SK-N-SH treated with all-trans-retinoic acid at 6 μM for 48 hours (cell line): ENCODE results near the gene FRMPD2.

Source experiments
- ATAC-seq: fragments of 200-7000 bp; cut with Tn5 transposase; 3 replicates; pipeline ENCODE4 v1.9.1; 2020; ENCODE audit warnings: mild to moderate bottlenecking, moderate library complexity
- ARNTL ChIP-seq: fragments of 450-650 bp; formaldehyde crosslinking; IDR thresholded peaks from 2 replicates; pipeline ENCODE4 v1.5.0; 2020; ENCODE audit warnings: low read depth, mild to moderate bottlenecking, moderate library complexity, borderline replicate concordance
- BACH2 ChIP-seq: fragments of 250-450 bp; sonication (Bioruptor Pico); IDR thresholded peaks from 2 replicates; pipeline ENCODE4 v1.9.0; 2021; ENCODE audit warnings: mild to moderate bottlenecking, borderline replicate concordance
- CREB5 ChIP-seq: fragments of 250-450 bp; sonication (Bioruptor Pico); IDR thresholded peaks from 2 replicates; pipeline ENCODE4 v1.5.1; 2020; ENCODE audit warnings: low read depth, mild to moderate bottlenecking, moderate library complexity
- CSDC2 ChIP-seq: fragments of 250-450 bp; sonication (Bioruptor Pico); IDR thresholded peaks from 2 replicates; pipeline ENCODE4 v1.5.0; 2020; ENCODE audit warnings: mild to moderate bottlenecking, moderate library complexity
- CSRNP3 ChIP-seq: fragments of 250-450 bp; sonication (Bioruptor Pico); IDR thresholded peaks from 2 replicates; pipeline ENCODE4 v1.5.1; 2021; ENCODE audit warnings: mild to moderate bottlenecking, moderate library complexity
- ESRRG ChIP-seq: fragments of 250-450 bp; sonication (Bioruptor Pico); IDR thresholded peaks from 2 replicates; pipeline ENCODE4 v1.6.1; 2021; ENCODE audit warnings: mild to moderate bottlenecking
- GLIS3 ChIP-seq: fragments of 250-450 bp; sonication (Bioruptor Pico); IDR thresholded peaks from 2 replicates; pipeline ENCODE4 v1.5.0; 2020; ENCODE audit warnings: mild to moderate bottlenecking, moderate library complexity
- ISL1 ChIP-seq: fragments of 250-450 bp; sonication (Bioruptor Pico); IDR thresholded peaks from 2 replicates; pipeline ENCODE4 v2.1.2; 2022; ENCODE audit warnings: mild to moderate bottlenecking, moderate library complexity
- PATZ1 ChIP-seq: fragments of 250-450 bp; sonication (Bioruptor Pico); IDR thresholded peaks from 2 replicates; pipeline ENCODE4 v1.8.0; 2020; ENCODE audit warnings: mild to moderate bottlenecking, moderate library complexity, borderline replicate concordance
- POU6F1 ChIP-seq: fragments of 250-450 bp; sonication (Bioruptor Pico); IDR thresholded peaks from 2 replicates; pipeline ENCODE4 v1.8.0; 2021; ENCODE audit warnings: low read depth, mild to moderate bottlenecking, moderate library complexity, borderline replicate concordance
- TCF4 ChIP-seq: fragments of 250-450 bp; sonication (Bioruptor Pico); IDR thresholded peaks from 2 replicates; pipeline ENCODE4 v1.8.0; 2021; ENCODE audit warnings: mild to moderate bottlenecking, moderate library complexity, borderline replicate concordance
- TOX ChIP-seq: fragments of 250-450 bp; sonication (Bioruptor Pico); IDR thresholded peaks from 2 replicates; pipeline ENCODE4 v1.8.0; 2021; ENCODE audit warnings: mild to moderate bottlenecking, moderate library complexity, borderline replicate concordance
- TSHZ2 ChIP-seq: fragments of 250-450 bp; sonication (Bioruptor Pico); IDR thresholded peaks from 2 replicates; pipeline ENCODE4 v1.5.0; 2020; ENCODE audit warnings: mild to moderate bottlenecking, moderate library complexity
- ZC3H10 ChIP-seq: fragments of 250-450 bp; sonication (Bioruptor Pico); IDR thresholded peaks from 2 replicates; pipeline ENCODE4 v1.5.1; 2021; ENCODE audit warnings: mild to moderate bottlenecking, moderate library complexity
- ZFP3 ChIP-seq: fragments of 250-450 bp; sonication (Bioruptor Pico); IDR thresholded peaks from 2 replicates; pipeline ENCODE4 v1.5.0; 2020; ENCODE audit warnings: mild to moderate bottlenecking, moderate library complexity
- ZFP30 ChIP-seq: fragments of 450-650 bp; formaldehyde crosslinking; IDR thresholded peaks from 2 replicates; pipeline ENCODE4 v1.5.0; 2022; ENCODE audit warnings: mild to moderate bottlenecking, moderate library complexity
- ZNF565 ChIP-seq: fragments of 450-650 bp; formaldehyde crosslinking; conservative IDR thresholded peaks from 2 replicates; pipeline ENCODE4 v1.5.0; 2020; ENCODE audit warnings: low read depth, mild to moderate bottlenecking, moderate library complexity
- ZNF70 ChIP-seq: fragments of 450-650 bp; formaldehyde crosslinking; IDR thresholded peaks from 2 replicates; pipeline ENCODE4 v1.5.0; 2020; ENCODE audit warnings: mild to moderate bottlenecking, moderate library complexity
- ZNF8 ChIP-seq: fragments of 450-650 bp; formaldehyde crosslinking; IDR thresholded peaks from 2 replicates; pipeline ENCODE4 v1.5.0; 2020; ENCODE audit warnings: mild to moderate bottlenecking, moderate library complexity

Gene FRMPD2

GRCh38 chr10:48199580-48200377, 74.7 kb downstream of the FRMPD2 start:
- TF ChIP-seq ZNF8 (CRISPR knock-in tag) (no peak), ZFP30 (no peak), TSHZ2 (CRISPR knock-in tag) (no peak), POU6F1 (no peak), ESRRG (no peak), BACH2 (CRISPR knock-in tag) (no peak), CSDC2 (no peak), ISL1 (CRISPR knock-in tag) (no peak), PATZ1 (CRISPR knock-in tag) (no peak), GLIS3 (CRISPR knock-in tag) (no peak), CSRNP3 (CRISPR knock-in tag) (no peak), ARNTL (CRISPR knock-in tag) (no peak), ZNF70 (CRISPR knock-in tag) (no peak), ZFP3 (CRISPR knock-in tag) (no peak), TOX (CRISPR knock-in tag) (no peak), TCF4 (no peak)
- 0 out of 3 replicates have a peak, but pooled peaks have one; percentile 20 for ATAC-seq

GRCh38 chr10:48197236-48197899, 77.1 kb downstream of the FRMPD2 start:
- ATAC-seq: no peak
- TF ChIP-seq ZFP3 (CRISPR knock-in tag) (no peak), CREB5 (CRISPR knock-in tag) (no peak), PATZ1 (CRISPR knock-in tag) (no peak), ZC3H10 (CRISPR knock-in tag) (no peak), BACH2 (CRISPR knock-in tag) (no peak), ARNTL (CRISPR knock-in tag) (no peak), ZNF565 (CRISPR knock-in tag) (no peak)
